H1 (cell line): ENCODE data around the gene TMTC2. TPM values are rescaled to one million over a fixed set of nuclear protein-coding genes. Genes with fewer than 3 reads are reported as not detected.

Experiments used
- CTCF ChIA-PET: fragments of 300-600 bp; sonication (Branson Sonifier 250); formaldehyde crosslinking; loops from one replicate; lab custom pipeline; 2021; ENCODE audit not compliant: partially characterized antibody; lab: Charles Lee
- POLR2A ChIA-PET: fragments of 300-600 bp; sonication (Branson Sonifier 250); formaldehyde crosslinking; loops from one replicate; lab custom pipeline; 2021; ENCODE audit warnings: inconsistent platforms; ENCODE audit not compliant: partially characterized antibody; lab: Charles Lee
- DNase-seq, 2 experiments: peaks; one replicate each; pipeline versions ENCODE4 v3.0.0 to v3.0.0-alpha.2; 2010 to 2022; ENCODE audit warnings: low spot score in 2 of 2, low read depth in 1 of 2, mixed read lengths in 1 of 2
- FAIRE-seq: peaks from 2 replicates; lab custom pipeline; 2011; peaks lifted over from hg19 to GRCh38; lab: Jason Lieb, UNC
- H2AFZ ChIP-seq: 2 replicates; pipeline ENCODE4 v1.8.1; 2012; ENCODE audit warnings: low read length, inconsistent platforms
- H2AK5ac ChIP-seq: 2 replicates; pipeline ENCODE4 v1.6.1; 2013; ENCODE audit warnings: low read depth, low read length
- H2BK120ac ChIP-seq: replicated peaks from 2 replicates; pipeline ENCODE3; 2013; ENCODE audit warnings: low read depth, low read length, inconsistent platforms
- H2BK12ac ChIP-seq: 2 replicates; pipeline ENCODE4 v1.6.1; 2013; ENCODE audit warnings: low read depth, low read length
- H2BK15ac ChIP-seq: 2 replicates; pipeline ENCODE4 v1.6.1; 2013; ENCODE audit warnings: low read length
- H2BK20ac ChIP-seq: 2 replicates; pipeline ENCODE4 v1.6.1; 2013; ENCODE audit warnings: low read length
- H2BK5ac ChIP-seq: 2 replicates; pipeline ENCODE4 v1.6.1; 2013; ENCODE audit warnings: low read depth, low read length
- H3K14ac ChIP-seq: 2 replicates; pipeline ENCODE4 v1.6.1; 2013; ENCODE audit warnings: inconsistent platforms; ENCODE audit not compliant: insufficient read length
- H3K18ac ChIP-seq: 2 replicates; pipeline ENCODE4 v1.6.1; 2013; ENCODE audit warnings: low read length; ENCODE audit errors: extremely low read depth
- H3K23ac ChIP-seq: 2 replicates; pipeline ENCODE4 v1.6.1; 2013; ENCODE audit warnings: inconsistent platforms; ENCODE audit not compliant: insufficient read length
- H3K23me2 ChIP-seq: 2 replicates; pipeline ENCODE4 v1.6.1; 2013; ENCODE audit warnings: low read depth, low read length
- H3K27ac ChIP-seq: 2 replicates; pipeline ENCODE4 v1.6.1; 2011; ENCODE audit warnings: low read depth, low read length, inconsistent platforms
- H3K27me3 ChIP-seq, 4 experiments: replicated peaks in 1 of 4; 1 replicate in 1 of 4; 2 replicates in 3 of 4; pipeline versions ENCODE4 v1.6.1 to v1.8.1; 2011 to 2013; ENCODE audit warnings: low read length in 3 of 4, mild to moderate bottlenecking in 3 of 4, inconsistent platforms in 2 of 4, mixed read lengths in 2 of 4, moderate library complexity in 1 of 4; ENCODE audit not compliant: control insufficient read depth in 3 of 4, insufficient read depth in 3 of 4; ENCODE audit errors: extremely low read depth in 1 of 4
- H3K36me3 ChIP-seq, 4 experiments: 2 replicates each; pipeline versions ENCODE4 v1.6.1 to v1.8.1; 2011 to 2013; ENCODE audit warnings: mild to moderate bottlenecking in 4 of 4, low read length in 3 of 4, moderate library complexity in 2 of 4, control low read depth in 1 of 4, inconsistent platforms in 1 of 4; ENCODE audit not compliant: insufficient read depth in 4 of 4, control insufficient read depth in 2 of 4
- H3K4ac ChIP-seq: replicated peaks from 2 replicates; pipeline ENCODE3; 2013; ENCODE audit warnings: low read length, low read depth, mixed read lengths, inconsistent platforms; ENCODE audit not compliant: insufficient read length
- H3K4me1 ChIP-seq, 4 experiments: replicated peaks in 1 of 4; 1 replicate in 1 of 4; 2 replicates in 3 of 4; pipeline versions ENCODE4 v1.6.1 to v1.8.1; 2011 to 2013; ENCODE audit warnings: low read length in 3 of 4, inconsistent platforms in 2 of 4, mixed read lengths in 1 of 4; ENCODE audit not compliant: insufficient read depth in 4 of 4, control insufficient read depth in 3 of 4
- H3K4me2 ChIP-seq, 2 experiments: 2 replicates each; pipeline versions ENCODE4 v1.6.1 to v1.8.1; 2011 to 2013; ENCODE audit warnings: low read depth in 2 of 2, low read length in 2 of 2, control low read depth in 1 of 2, inconsistent platforms in 1 of 2, mild to moderate bottlenecking in 1 of 2; ENCODE audit not compliant: insufficient read depth in 1 of 2
- H3K4me3 ChIP-seq, 4 experiments: fragments of 200-600, 300-600 bp in 1 of 4; sonication (generic), shearing (Covaris generic), sonication (Bioruptor Twin) in 1 of 4; 2 replicates each; pipeline versions ENCODE4 v1.5.1 to v1.8.1; 2011 to 2016; ENCODE audit warnings: low read length in 4 of 4, low read depth in 3 of 4, control low read depth in 2 of 4, inconsistent platforms in 2 of 4, mild to moderate bottlenecking in 2 of 4, mixed read lengths in 1 of 4, moderate library complexity in 1 of 4; ENCODE audit not compliant: insufficient read depth in 2 of 4; ENCODE audit errors: extremely low read depth in 1 of 4
- H3K56ac ChIP-seq: replicated peaks from 2 replicates; pipeline ENCODE3; 2013; ENCODE audit warnings: low read depth, mild to moderate bottlenecking, mixed read lengths, low read length, inconsistent platforms; ENCODE audit not compliant: insufficient read length
- H3K79me1 ChIP-seq: 2 replicates; pipeline ENCODE4 v1.6.1; 2013; ENCODE audit warnings: low read depth, low read length, control low read depth
- H3K79me2 ChIP-seq, 2 experiments: 2 replicates each; pipeline versions ENCODE4 v1.6.1 to v1.8.1; 2012 to 2013; ENCODE audit warnings: low read length in 2 of 2, mild to moderate bottlenecking in 2 of 2, inconsistent platforms in 1 of 2; ENCODE audit not compliant: insufficient read depth in 2 of 2, control insufficient read depth in 1 of 2
- H3K9ac ChIP-seq, 4 experiments: replicated peaks in 1 of 4; 1 replicate in 1 of 4; 2 replicates in 3 of 4; pipeline versions ENCODE4 v1.6.1 to v1.8.1; 2011 to 2013; ENCODE audit warnings: low read depth in 3 of 4, low read length in 3 of 4, control low read depth in 2 of 4, mild to moderate bottlenecking in 2 of 4, moderate library complexity in 2 of 4, inconsistent platforms in 1 of 4; ENCODE audit errors: extremely low read depth in 1 of 4
- H3K9me3 ChIP-seq, 2 experiments: 2 replicates each; pipeline versions ENCODE4 v1.6.1 to v1.8.1; 2012 to 2013; ENCODE audit warnings: mild to moderate bottlenecking in 2 of 2, moderate library complexity in 2 of 2, control low read depth in 1 of 2, inconsistent platforms in 1 of 2, low read depth in 1 of 2, low read length in 1 of 2, mixed read lengths in 1 of 2; ENCODE audit not compliant: insufficient read depth in 2 of 2
- H4K20me1 ChIP-seq, 2 experiments: replicated peaks in 1 of 2; 2 replicates each; pipeline versions ENCODE3 to v1.8.1; 2011 to 2013; ENCODE audit warnings: inconsistent platforms in 2 of 2, low read length in 2 of 2, mild to moderate bottlenecking in 1 of 2; ENCODE audit not compliant: insufficient read depth in 2 of 2, control insufficient read depth in 1 of 2
- H4K5ac ChIP-seq: 2 replicates; pipeline ENCODE4 v1.6.1; 2013; ENCODE audit warnings: low read length, low read depth, mixed read lengths, inconsistent platforms; ENCODE audit not compliant: insufficient read length
- H4K8ac ChIP-seq: 2 replicates; pipeline ENCODE4 v1.8.0; 2013; ENCODE audit warnings: mild to moderate bottlenecking, moderate library complexity, low read length, inconsistent platforms; ENCODE audit not compliant: insufficient read depth; ENCODE audit errors: extremely low read depth
- H4K91ac ChIP-seq: replicated peaks from 2 replicates; pipeline ENCODE3; 2013; ENCODE audit warnings: low read length, mixed read lengths, inconsistent platforms; ENCODE audit not compliant: insufficient read length
- ASH2L ChIP-seq: fragments of 200-600, 300-600 bp; sonication (generic); IDR thresholded peaks from one replicate; pipeline ENCODE4 v1.7.1; 2017; ENCODE audit warnings: low read length
- ATF3 ChIP-seq: IDR thresholded peaks from 2 replicates; pipeline ENCODE4 v1.6.1; 2011; ENCODE audit warnings: low read depth, mild to moderate bottlenecking, low read length; ENCODE audit not compliant: insufficient read depth
- CBX5 ChIP-seq: fragments of 300-800, 300-1000 bp; sonication (generic); IDR thresholded peaks from 2 replicates; pipeline ENCODE4 v1.7.1; 2016; ENCODE audit warnings: antibody characterized with exemption, low read length, low read depth
- CHD2 ChIP-seq: IDR thresholded peaks from 2 replicates; pipeline ENCODE4 v1.6.1; 2012; ENCODE audit warnings: low read length, improper control_type of control experiment
- CTBP2 ChIP-seq: IDR thresholded peaks from 2 replicates; pipeline ENCODE4 v1.7.0; 2011; ENCODE audit warnings: borderline replicate concordance, mild to moderate bottlenecking, moderate library complexity, mixed read lengths, low read length; ENCODE audit not compliant: insufficient read depth, insufficient read length
- FOSL1 ChIP-seq: IDR thresholded peaks from 2 replicates; pipeline ENCODE4 v1.6.1; 2011; ENCODE audit warnings: mild to moderate bottlenecking, low read depth, low read length, moderate library complexity; ENCODE audit not compliant: insufficient read depth
- HDAC2 ChIP-seq, 2 experiments: fragments of 300-600 bp in 1 of 2; sonication (generic) in 1 of 2; IDR thresholded peaks; 2 replicates each; pipeline ENCODE4 v1.6.1; 2011 to 2012; ENCODE audit warnings: low read depth in 2 of 2, low read length in 2 of 2, mild to moderate bottlenecking in 2 of 2, moderate library complexity in 2 of 2, borderline replicate concordance in 1 of 2, inconsistent platforms in 1 of 2
- SIRT6 ChIP-seq: IDR thresholded peaks from one replicate; pipeline ENCODE4 v1.7.1; 2012; ENCODE audit warnings: low read length, inconsistent platforms
- SIX5 ChIP-seq: IDR thresholded peaks from 2 replicates; pipeline ENCODE4 v1.6.1; 2011; ENCODE audit warnings: mild to moderate bottlenecking, low read depth, low read length
- SRF ChIP-seq: IDR thresholded peaks from 2 replicates; pipeline ENCODE4 v1.6.1; 2011; ENCODE audit warnings: mild to moderate bottlenecking, low read depth, low read length, moderate library complexity
- TBP ChIP-seq: IDR thresholded peaks from 2 replicates; pipeline ENCODE4 v1.6.1; 2011; ENCODE audit warnings: low read depth, low read length, improper control_type of control experiment
- polyA plus RNA-seq, 7 experiments: library from polyadenylated mRNA; depleted of rRNA in 3 of 7; stranded (reverse) in 5 of 7; unstranded in 2 of 7; fragments of >200 nt in 5 of 7; fragments of 200-250 nt in 2 of 7; gene quantifications; 1 replicate in 5 of 7; 2 replicates in 1 of 7; 4 replicates in 1 of 7; pipeline versions ENCODE4 v1.2.1 to v1.2.3, GENCODE V29; 2011 to 2013; ENCODE audit warnings: missing spikeins in 2 of 7, mixed read lengths in 2 of 7
- total RNA-seq: library from RNA; stranded (reverse); fragmentation: NEBNext Ultra II Directional; extraction: Animal tissue kit (Norgen Biotek cat#: 25700); gene quantifications from 2 replicates; pipeline ENCODE4 v1.2.1, GENCODE V29; 2021
- TF ChIP-seq, protein P1 (sequence below): IDR thresholded peaks from 2 replicates; pipeline ENCODE4 v1.6.1; 2012; ENCODE audit warnings: inconsistent platforms

The TMTC2 gene
- total and polyA plus RNA-seq, 2 of the 8 experiments (the other 6 are each of a cell fraction or from before 2014, with no cell fraction given), result 2.3 to 3.9 TPM

GRCh38 chr12:82958966-82959365, 272.3 kb downstream of the TMTC2 start:
- CTCF ChIA-PET, result interaction anchor here (0.6 kb wide), 1 partner anchor 27 kb away, joined by 3 read pairs; no protein-coding TSS in a partner anchor
- H3K27ac ChIP-seq, result no peak overlapping the region

More at GRCh38 chr12:82958966-82959365, 272.3 kb downstream of the TMTC2 start:
- Histone ChIP-seq H2AFZ (no peak overlapping the region), H2BK120ac (no peak overlapping the region), H3K56ac (no peak overlapping the region), H3K36me3 (no peaks in the 10 kb centered on the region), H3K18ac (no peak overlapping the region), H2AK5ac (no peak overlapping the region), H3K79me1 (no peaks in the 10 kb centered on the region), H2BK15ac (no peak overlapping the region), H4K8ac (no peak overlapping the region), H3K27me3 (no peaks in the 10 kb centered on the region), H3K23me2 (no peaks in the 10 kb centered on the region), H3K79me2 (no peaks in the 10 kb centered on the region), H3K4me1 (no peaks in the 10 kb centered on the region), H2BK12ac (no peak overlapping the region), H3K9me3 (no peaks in the 10 kb centered on the region), H3K4me3 (no peak overlapping the region), H3K4ac (no peak overlapping the region), H4K20me1 (no peaks in the 10 kb centered on the region), H4K5ac (no peak overlapping the region), H2BK5ac (no peak overlapping the region), H3K4me2 (no peak overlapping the region), H3K14ac (no peak overlapping the region), H4K91ac (no peak overlapping the region), H2BK20ac (no peak overlapping the region), H3K23ac (no peak overlapping the region), H3K9ac (no peak overlapping the region)
- POLR2A ChIA-PET, result no interaction called here
- no peak for FAIRE-seq
- DNase-seq, result no peak
- no peak for TF ChIP-seq ASH2L
- no peak for TF ChIP-seq SIX5
- TF ChIP-seq CBX5, result no peak
- TF ChIP-seq HDAC2 (IDR thresholded peaks at IDR 0.05; ENCODE audit: borderline replicate concordance in 1 of 2, low read depth in 2 of 2, low read length in 2 of 2), result no peak
- TF ChIP-seq SRF, result no peak
- TF ChIP-seq, protein P1, sequence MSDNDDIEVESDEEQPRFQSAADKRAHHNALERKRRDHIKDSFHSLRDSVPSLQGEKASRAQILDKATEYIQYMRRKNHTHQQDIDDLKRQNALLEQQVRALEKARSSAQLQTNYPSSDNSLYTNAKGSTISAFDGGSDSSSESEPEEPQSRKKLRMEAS, result no peak
- TF ChIP-seq SIRT6, result no peak
- TF ChIP-seq CHD2, result no peak
- no peak for TF ChIP-seq CTBP2
- no peak for TF ChIP-seq TBP
- no peak for TF ChIP-seq ATF3
- TF ChIP-seq FOSL1, result no peak
